A673 (cell line): Measurements from ENCODE around the gene COL20A1.

Source experiments
- EZH2 ChIP-seq: fragments of 200-600 bp; sonication (generic); IDR thresholded peaks from 2 replicates; pipeline ENCODE4 v1.6.1; 2017; ENCODE audit warnings: borderline replicate concordance, low read depth, mild to moderate bottlenecking, mixed read lengths, antibody characterized with exemption, low read length; ENCODE audit not compliant: poor library complexity, severe bottlenecking
- TF ChIP-seq, protein P1 (sequence below): fragments of 300-800, 200-600 bp; sonication (generic); conservative IDR thresholded peaks from 2 replicates; pipeline ENCODE4 v1.5.1; 2017; ENCODE audit warnings: low read depth, mild to moderate bottlenecking, antibody characterized with exemption, low read length, moderate library complexity, mixed read lengths

DNA sequence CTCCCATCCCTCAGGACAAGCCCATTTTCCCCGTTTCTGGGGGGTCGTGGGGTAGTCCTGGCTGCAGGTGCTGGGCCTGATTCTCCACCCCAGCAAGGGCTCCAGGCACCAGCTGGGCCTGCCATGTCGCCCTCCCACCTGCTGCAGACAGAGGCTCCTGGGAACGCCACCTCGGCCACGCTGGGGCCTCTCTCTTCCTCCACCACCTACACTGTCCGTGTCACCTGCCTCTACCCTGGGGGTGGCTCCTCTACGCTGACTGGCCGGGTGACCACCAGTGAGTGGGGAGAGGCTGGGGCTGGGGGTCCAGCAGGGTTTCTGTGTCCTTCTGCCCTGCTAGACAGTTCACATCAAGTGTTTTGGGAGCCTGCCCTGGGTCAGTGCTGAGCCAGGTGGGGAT lies 19.3 kb downstream of the COL20A1 start:
- TF ChIP-seq, protein P1, sequence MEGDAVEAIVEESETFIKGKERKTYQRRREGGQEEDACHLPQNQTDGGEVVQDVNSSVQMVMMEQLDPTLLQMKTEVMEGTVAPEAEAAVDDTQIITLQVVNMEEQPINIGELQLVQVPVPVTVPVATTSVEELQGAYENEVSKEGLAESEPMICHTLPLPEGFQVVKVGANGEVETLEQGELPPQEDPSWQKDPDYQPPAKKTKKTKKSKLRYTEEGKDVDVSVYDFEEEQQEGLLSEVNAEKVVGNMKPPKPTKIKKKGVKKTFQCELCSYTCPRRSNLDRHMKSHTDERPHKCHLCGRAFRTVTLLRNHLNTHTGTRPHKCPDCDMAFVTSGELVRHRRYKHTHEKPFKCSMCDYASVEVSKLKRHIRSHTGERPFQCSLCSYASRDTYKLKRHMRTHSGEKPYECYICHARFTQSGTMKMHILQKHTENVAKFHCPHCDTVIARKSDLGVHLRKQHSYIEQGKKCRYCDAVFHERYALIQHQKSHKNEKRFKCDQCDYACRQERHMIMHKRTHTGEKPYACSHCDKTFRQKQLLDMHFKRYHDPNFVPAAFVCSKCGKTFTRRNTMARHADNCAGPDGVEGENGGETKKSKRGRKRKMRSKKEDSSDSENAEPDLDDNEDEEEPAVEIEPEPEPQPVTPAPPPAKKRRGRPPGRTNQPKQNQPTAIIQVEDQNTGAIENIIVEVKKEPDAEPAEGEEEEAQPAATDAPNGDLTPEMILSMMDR, result no peak
- TF ChIP-seq EZH2, result no peak
